OCI-LY1 (cell line): ENCODE measurements around the gene MMP10.
"Not testable (repeated sequence)": the region's sequence is repeated elsewhere in the genome, so short reads cannot be mapped to it uniquely, and the experiment has no call there.

Experiments used
- H2AFZ ChIP-seq: fragments of 200-600 bp; sonication (generic), shearing (Covaris generic); 2 replicates; pipeline ENCODE4 v1.6.0; 2014; ENCODE audit warnings: antibody characterized with exemption, mild to moderate bottlenecking, low read length
- H3F3A ChIP-seq: fragments of 200-600 bp; sonication (generic), shearing (Covaris generic); 2 replicates; pipeline ENCODE4 v1.6.0; 2014; ENCODE audit warnings: mild to moderate bottlenecking, antibody characterized with exemption, low read length, moderate library complexity; ENCODE audit not compliant: insufficient read depth
- H3K27ac ChIP-seq: fragments of 200-600 bp; sonication (generic); 2 replicates; pipeline ENCODE4 v1.5.1; 2014; ENCODE audit warnings: low read length, mixed run types, mild to moderate bottlenecking, low read depth; ENCODE audit not compliant: poor library complexity, severe bottlenecking
- H3K27me3 ChIP-seq: fragments of 200-600 bp; sonication (generic); 2 replicates; pipeline ENCODE4 v1.6.0; 2014; ENCODE audit warnings: antibody characterized with exemption, mild to moderate bottlenecking, low read length, moderate library complexity; ENCODE audit not compliant: insufficient read depth
- H3K36me3 ChIP-seq: fragments of 200-600 bp; sonication (generic); 2 replicates; pipeline ENCODE4 v1.6.1; 2014; ENCODE audit warnings: mild to moderate bottlenecking, antibody characterized with exemption, low read length, moderate library complexity, mixed read lengths; ENCODE audit not compliant: insufficient read depth
- H3K4me1 ChIP-seq: fragments of 200-600 bp; sonication (generic); 2 replicates; pipeline ENCODE4 v1.5.1; 2014; ENCODE audit warnings: mild to moderate bottlenecking, low read length, moderate library complexity; ENCODE audit not compliant: insufficient read depth, severe bottlenecking
- H3K4me2 ChIP-seq: fragments of 200-600 bp; sonication (generic), shearing (Covaris generic); 2 replicates; pipeline ENCODE4 v1.6.1; 2014; ENCODE audit warnings: low read length
- H3K4me3 ChIP-seq: fragments of 200-600 bp; sonication (generic); 2 replicates; pipeline ENCODE4 v1.5.1; 2014; ENCODE audit warnings: low read length, low read depth, mild to moderate bottlenecking, mixed read lengths; ENCODE audit not compliant: poor library complexity, severe bottlenecking
- H3K79me2 ChIP-seq: fragments of 200-600 bp; shearing (Covaris generic); 2 replicates; pipeline ENCODE4 v1.6.1; 2016; ENCODE audit warnings: mixed run types, low read length, mixed read lengths; ENCODE audit not compliant: insufficient read depth
- H3K9ac ChIP-seq: fragments of 200-600 bp; sonication (generic), shearing (Covaris generic); 2 replicates; pipeline ENCODE4 v1.6.1; 2014; ENCODE audit warnings: mild to moderate bottlenecking, low read length, mixed read lengths
- H3K9me2 ChIP-seq: fragments of 200-600 bp; sonication (generic), shearing (Covaris generic); 2 replicates; pipeline ENCODE4 v1.6.1; 2014; ENCODE audit warnings: low read depth, mild to moderate bottlenecking, low read length, mixed read lengths
- H3K9me3 ChIP-seq: fragments of 200-600 bp; shearing (Covaris generic); 2 replicates; pipeline ENCODE4 v1.6.1; 2014; ENCODE audit warnings: low read length, mixed read lengths
- H4K20me1 ChIP-seq: fragments of 200-600 bp; sonication (generic), shearing (Covaris generic); 2 replicates; pipeline ENCODE4 v1.6.0; 2016; ENCODE audit warnings: mild to moderate bottlenecking, low read length; ENCODE audit not compliant: insufficient read depth
- CTCF ChIP-seq: fragments of 200-600 bp; sonication (generic), shearing (Covaris generic); IDR thresholded peaks from 2 replicates; pipeline ENCODE4 v1.5.1; 2017; ENCODE audit warnings: mild to moderate bottlenecking, antibody characterized with exemption, low read length, moderate library complexity, mixed read lengths
- EZH2 ChIP-seq: fragments of 200-600 bp; sonication (generic), shearing (Covaris generic); IDR thresholded peaks from 2 replicates; pipeline ENCODE4 v1.8.0; 2017; ENCODE audit warnings: borderline replicate concordance, mixed run types, mild to moderate bottlenecking, antibody characterized with exemption, low read length, moderate library complexity, mixed read lengths

MMP10 gene

DNA sequence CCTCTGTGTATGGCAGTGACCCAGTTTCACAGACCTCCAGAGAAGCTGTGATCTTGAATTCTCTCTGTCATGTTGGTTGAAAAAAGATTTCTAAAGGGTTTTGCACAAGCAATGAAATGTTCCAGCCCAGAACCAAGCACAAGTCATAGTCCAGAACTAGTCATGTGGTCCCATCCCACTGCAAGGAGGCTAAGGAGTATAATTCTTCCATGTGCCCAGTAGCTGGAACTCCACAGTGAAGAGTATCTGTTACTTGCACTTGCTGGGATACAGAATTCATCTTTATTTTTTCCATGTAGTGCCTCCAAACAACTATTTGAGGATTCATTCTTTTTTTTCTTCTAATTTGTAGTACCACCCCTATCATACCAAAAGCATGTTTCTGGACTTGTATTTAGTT is 45.8 kb downstream of the MMP10 start:
- H2AFZ ChIP-seq, result no peak overlapping the region
- H3K79me2 ChIP-seq, result no peaks in the 10 kb centered on the region
- H3K9me2 ChIP-seq, result no peaks in the 10 kb centered on the region
- no peak overlapping the region for H3K4me2 ChIP-seq
- H3F3A ChIP-seq, result no peaks in the 10 kb centered on the region
- no peaks in the 10 kb centered on the region for H3K4me1 ChIP-seq
- no peak overlapping the region for H3K9ac ChIP-seq
- H3K9me3 ChIP-seq, result no peaks in the 10 kb centered on the region
- H4K20me1 ChIP-seq, result no peaks in the 10 kb centered on the region
- H3K4me3 ChIP-seq, result no peak overlapping the region
- no peaks in the 10 kb centered on the region for H3K27me3 ChIP-seq
- H3K27ac ChIP-seq, result no peak overlapping the region
- TF ChIP-seq EZH2 (no peak), CTCF (no peak)
- no peaks in the 10 kb centered on the region for H3K36me3 ChIP-seq

DNA sequence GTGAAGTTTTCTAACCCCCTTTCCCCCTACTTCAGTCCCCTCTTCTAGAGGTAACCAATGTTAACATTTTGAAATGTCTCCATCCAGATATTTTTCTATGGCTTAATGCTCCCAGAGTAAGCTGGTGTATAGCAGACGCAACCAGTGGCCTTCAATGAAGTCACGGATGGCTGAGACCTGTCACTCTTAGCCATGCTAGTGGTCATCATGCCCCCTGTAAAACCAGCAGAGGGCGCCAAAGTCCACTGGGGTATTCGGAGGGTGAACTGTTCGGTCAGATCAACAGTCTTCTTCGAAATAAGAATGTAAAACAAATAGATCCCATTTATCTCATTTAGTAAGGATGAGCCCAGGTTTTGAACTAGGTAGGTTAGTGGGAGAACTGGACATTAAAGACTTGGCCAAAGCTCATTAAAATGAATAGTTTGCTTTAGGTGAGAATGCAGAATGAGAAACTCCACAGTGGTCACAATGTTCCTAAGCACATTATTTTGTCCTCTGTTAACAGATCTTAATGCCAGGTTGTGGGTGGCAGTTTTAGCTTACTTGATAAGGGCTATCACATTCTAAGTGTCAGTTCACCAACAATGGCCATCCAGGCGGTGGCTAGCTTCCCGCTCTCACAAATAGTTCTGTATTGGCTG is 47.1 kb downstream of the MMP10 start:
- Histone ChIP-seq H3K9me3 (no peaks in the 10 kb centered on the region), H3K9me2 (no peaks in the 10 kb centered on the region), H3F3A (no peaks in the 10 kb centered on the region), H2AFZ (no peak overlapping the region), H3K27me3 (no peaks in the 10 kb centered on the region), H4K20me1 (no peaks in the 10 kb centered on the region), H3K4me2 (no peak overlapping the region), H3K9ac (no peak overlapping the region), H3K27ac (no peak overlapping the region), H3K4me3 (no peak overlapping the region), H3K79me2 (no peaks in the 10 kb centered on the region), H3K4me1 (no peaks in the 10 kb centered on the region), H3K36me3 (no peaks in the 10 kb centered on the region)
- TF ChIP-seq CTCF (peak; percentile 97), EZH2 (no peak)

DNA sequence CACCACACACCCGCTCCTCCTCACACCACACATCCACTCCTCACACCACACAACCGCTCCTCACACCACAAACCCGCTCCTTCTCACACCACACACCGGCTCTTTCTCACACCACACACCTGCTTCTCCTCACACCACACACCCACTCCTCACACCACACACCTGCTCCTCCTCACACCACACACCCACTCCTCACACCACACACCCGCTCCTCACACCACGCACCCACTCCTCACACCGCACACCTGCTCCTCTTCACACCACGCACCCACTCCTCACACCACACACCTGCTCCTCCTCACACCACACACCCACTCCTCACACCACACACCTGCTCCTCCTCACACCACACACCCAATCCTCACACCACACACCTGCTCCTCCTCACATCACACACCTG is 49.5 kb downstream of the MMP10 start:
- not testable (repeated sequence) for H3K36me3 ChIP-seq

More for the DNA sequence above, 49.5 kb downstream of the MMP10 start:
- H3K4me2 ChIP-seq, H3K9me2 ChIP-seq, H3K79me2 ChIP-seq, H4K20me1 ChIP-seq, H3K27me3 ChIP-seq, H3F3A ChIP-seq, H3K4me3 ChIP-seq, H3K27ac ChIP-seq, H3K9me3 ChIP-seq, H3K4me1 ChIP-seq, H2AFZ ChIP-seq, H3K9ac ChIP-seq: not testable (repeated sequence)
